ENCODE data around the gene STAT6. TPM values are rescaled to one million over a fixed set of nuclear protein-coding genes. Genes with fewer than 3 reads are reported as not detected.

STAT6 gene
- total and polyA plus RNA-seq, 8 donors = 137 to 237 (median 173) TPM

DNA sequence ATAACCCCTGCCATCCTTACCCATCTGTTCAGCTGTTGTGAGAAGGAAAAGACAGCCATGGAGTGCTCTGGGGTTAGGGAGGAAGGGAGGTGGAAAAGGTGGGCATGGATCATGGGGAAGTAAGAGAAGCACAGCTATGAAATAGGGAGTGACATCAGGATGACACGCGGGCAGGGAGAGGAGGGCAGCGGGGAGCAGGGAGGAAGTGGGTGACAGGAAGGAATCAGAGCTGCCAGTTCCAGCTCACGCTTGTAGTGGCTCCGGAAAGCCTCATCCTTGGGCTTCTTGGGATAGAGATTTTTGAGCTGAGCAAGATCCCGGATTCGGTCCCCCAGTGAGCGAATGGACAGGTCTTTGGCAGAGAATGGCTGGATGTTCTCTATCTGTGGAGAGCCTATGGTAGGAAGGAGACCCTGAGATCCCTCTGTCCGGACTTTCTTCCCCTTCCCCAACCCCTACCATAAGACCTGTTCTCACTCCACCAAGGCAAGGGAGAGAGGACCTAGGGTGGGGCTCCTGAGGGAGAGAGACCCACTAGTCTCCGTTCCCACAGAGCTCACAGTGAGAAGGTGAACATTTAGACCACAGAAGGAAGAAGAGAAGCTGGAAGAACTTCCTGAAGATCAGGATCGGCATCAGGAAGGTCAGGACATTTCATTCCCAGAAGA is 12.0 kb downstream of the STAT6 start:
- Histone ChIP-seq H3K9me3 (no peaks in the 10 kb centered on the region), H3K27ac (no peak overlapping the region), H3K36me3 (peaks cover 0 to 98% of the 10 kb centered on the region in 2 donors), H3K4me1 (peaks cover 4 to 32% of the 10 kb centered on the region in 2 donors), H3K4me3 (no peak overlapping the region), H3K27me3 (no peaks in the 10 kb centered on the region)
- no peak for TF ChIP-seq CTCF (IDR thresholded peaks at IDR 0.05)
- DNase-seq (no peak), ATAC-seq (no peak)
- intact Hi-C loops (cut with DNase I) = no loop called here

DNA sequence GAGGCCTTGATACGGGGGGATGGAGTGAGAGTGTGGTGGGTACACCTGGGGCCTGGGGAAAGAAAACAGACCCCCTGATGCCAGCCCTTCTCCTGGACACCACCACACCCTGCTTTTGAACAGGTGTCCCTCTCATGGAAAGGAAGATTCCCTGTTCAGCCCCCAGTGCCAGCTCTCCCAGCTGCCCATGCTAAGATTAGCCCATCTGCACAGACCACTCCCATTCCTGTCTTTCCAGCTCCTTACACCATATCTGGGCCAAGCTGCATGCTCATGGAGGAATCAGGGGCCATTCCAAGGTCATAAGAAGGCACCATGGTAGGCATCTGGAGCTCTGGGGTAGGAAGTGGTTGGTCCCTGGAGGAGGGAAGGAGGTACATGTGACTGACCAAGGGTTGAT is 12.6 kb downstream of the STAT6 start:
- DNase-seq = no peak
- H3K36me3 ChIP-seq = peaks cover 0 to 93% of the 10 kb centered on the region in 2 donors
- H3K27ac ChIP-seq = no peak overlapping the region
- no peaks in the 10 kb centered on the region for H3K9me3 ChIP-seq
- intact Hi-C loops (cut with DNase I) = no loop called here
- peaks cover 9 to 32% of the 10 kb centered on the region in 2 donors for H3K4me1 ChIP-seq
- no peaks in the 10 kb centered on the region for H3K27me3 ChIP-seq
- ATAC-seq = no peak
- H3K4me3 ChIP-seq = no peak overlapping the region
- no peak for TF ChIP-seq CTCF (IDR thresholded peaks at IDR 0.05)

DNA sequence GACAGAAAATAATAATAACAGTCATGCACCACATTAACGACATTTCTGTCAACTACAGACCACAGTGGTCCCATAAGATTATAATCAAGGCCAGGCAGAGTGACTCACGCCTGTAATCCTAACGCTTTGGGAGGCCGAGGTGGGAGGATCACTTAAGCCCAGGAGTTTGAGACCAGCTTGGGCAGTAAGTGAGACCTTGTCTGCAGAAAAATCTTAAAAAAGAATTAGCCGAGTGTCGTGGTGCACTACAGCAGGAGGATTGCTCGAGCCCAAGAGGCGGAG is 13.7 kb downstream of the STAT6 start:
- ATAC-seq (no peak), DNase-seq (no peak)
- Histone ChIP-seq H3K4me3 (no peak overlapping the region), H3K27me3 (no peaks in the 10 kb centered on the region), H3K27ac (no peak overlapping the region), H3K9me3 (no peaks in the 10 kb centered on the region), H3K4me1 (peaks cover 12 to 42% of the 10 kb centered on the region in 2 donors), H3K36me3 (peaks cover 0 to 94% of the 10 kb centered on the region in 2 donors)
- TF ChIP-seq CTCF (IDR thresholded peaks at IDR 0.05) = no peak
- intact Hi-C loops (cut with DNase I) = no loop called here

DNA sequence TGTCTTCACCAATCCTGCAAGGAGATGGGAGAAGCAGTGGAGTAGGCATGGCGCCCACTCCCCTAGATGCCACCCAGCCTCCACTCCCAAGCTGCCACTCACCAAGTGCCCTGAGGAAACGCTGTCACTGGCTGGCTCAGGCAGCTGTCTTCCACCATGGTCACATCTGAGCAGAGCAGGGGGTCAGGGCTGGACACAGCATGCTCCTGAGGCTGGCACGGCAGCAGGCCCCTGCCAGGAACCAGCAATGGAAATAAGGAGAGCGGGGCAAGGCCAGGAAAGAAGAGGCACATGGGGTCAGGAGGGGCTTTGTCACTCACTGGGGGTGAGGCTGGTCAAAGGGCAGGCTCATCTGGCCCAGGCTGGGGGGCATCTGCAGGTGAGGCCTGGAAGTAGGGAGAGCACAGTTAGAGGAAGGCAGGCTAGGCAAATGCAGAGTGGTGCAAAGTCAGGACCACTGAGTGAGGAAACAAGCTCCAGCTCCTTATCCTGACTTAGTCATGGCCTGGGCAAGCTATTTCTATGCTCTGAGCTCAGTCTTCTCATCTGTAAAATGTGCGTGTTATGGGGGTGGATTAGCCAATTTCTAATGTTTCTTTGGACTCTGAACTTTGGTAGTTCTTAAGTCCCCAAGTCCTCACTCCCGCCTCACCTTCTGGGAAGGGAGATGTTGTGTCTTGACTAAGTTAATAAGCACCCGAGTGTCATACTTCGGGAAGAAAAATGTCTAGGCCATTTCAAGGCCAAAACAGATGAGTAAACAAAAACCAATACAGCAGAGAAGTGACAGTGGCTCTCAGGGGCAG is 14.2 kb downstream of the STAT6 start:
- Histone ChIP-seq H3K4me3 (no peak overlapping the region), H3K4me1 (peaks cover 12 to 48% of the 10 kb centered on the region in 2 donors), H3K36me3 (peaks cover 0 to 94% of the 10 kb centered on the region in 2 donors), H3K27me3 (no peaks in the 10 kb centered on the region), H3K9me3 (no peaks in the 10 kb centered on the region), H3K27ac (peak overlapping the region in 1 of 2 donors; percentile 26)
- intact Hi-C loops (cut with DNase I) = no loop called here
- DNase-seq (no peak), ATAC-seq (no peak)
- no peak for TF ChIP-seq CTCF (IDR thresholded peaks at IDR 0.05)

GRCh38 chr12:57096099-57096572 is 15.0 kb downstream of the STAT6 start:
- DNase-seq = peak in 1 of 4 donors; percentile 34
- H3K36me3 ChIP-seq = peaks cover 0 to 94% of the 10 kb centered on the region in 2 donors
- ATAC-seq = peak; percentile 13
- H3K27ac ChIP-seq = no peak overlapping the region
- no peak overlapping the region for H3K4me3 ChIP-seq
- H3K27me3 ChIP-seq = no peaks in the 10 kb centered on the region
- no peaks in the 10 kb centered on the region for H3K9me3 ChIP-seq
- TF ChIP-seq CTCF (IDR thresholded peaks at IDR 0.05) = no peak
- H3K4me1 ChIP-seq = peaks cover 19 to 56% of the 10 kb centered on the region in 2 donors
- intact Hi-C loops (cut with DNase I) = no loop called here

Measured in left lung (tissue), 10 donors.